Bronchial epithelial cell (primary cell): ENCODE data around the gene DMRT1. TPM values are rescaled to one million over a fixed set of nuclear protein-coding genes. Genes with fewer than 3 reads are reported as not detected.
A peak's percentile ranks its signal among the peaks of the same experiment; 100 is the strongest.

ENCODE experiments used
- DNase-seq: peaks from one replicate; pipeline ENCODE4 v3.0.0-alpha.2; 2010; ENCODE audit warnings: low read depth
- FAIRE-seq: peaks from 2 replicates; lab custom pipeline; 2011; peaks lifted over from hg19 to GRCh38; lab: Jason Lieb, UNC
- H3K27me3 ChIP-seq: 2 replicates; pipeline ENCODE4 v1.5.1; 2011; ENCODE audit warnings: low read length; ENCODE audit not compliant: control insufficient read depth, insufficient read depth
- H3K36me3 ChIP-seq: 2 replicates; pipeline ENCODE4 v1.5.1; 2011; ENCODE audit warnings: low read length; ENCODE audit not compliant: control insufficient read depth, insufficient read depth
- H3K4me3 ChIP-seq: 2 replicates; pipeline ENCODE4 v1.5.1; 2011; ENCODE audit warnings: mild to moderate bottlenecking, low read depth, low read length, control low read depth
- total RNA-seq: library from RNA; depleted of rRNA; stranded (reverse); fragments of >200 nt; gene quantifications from 2 replicates; pipeline ENCODE4 v1.2.1, GENCODE V29; 2014
- TF ChIP-seq, protein P1 (sequence below): IDR thresholded peaks from 2 replicates; pipeline ENCODE4 v1.5.1; 2011; ENCODE audit warnings: mild to moderate bottlenecking, moderate library complexity, low read length, control low read depth, inconsistent platforms; ENCODE audit not compliant: insufficient read depth, severe bottlenecking

The DMRT1 gene
- total RNA-seq, 1 donor from 2014 or later: not detected

DNA sequence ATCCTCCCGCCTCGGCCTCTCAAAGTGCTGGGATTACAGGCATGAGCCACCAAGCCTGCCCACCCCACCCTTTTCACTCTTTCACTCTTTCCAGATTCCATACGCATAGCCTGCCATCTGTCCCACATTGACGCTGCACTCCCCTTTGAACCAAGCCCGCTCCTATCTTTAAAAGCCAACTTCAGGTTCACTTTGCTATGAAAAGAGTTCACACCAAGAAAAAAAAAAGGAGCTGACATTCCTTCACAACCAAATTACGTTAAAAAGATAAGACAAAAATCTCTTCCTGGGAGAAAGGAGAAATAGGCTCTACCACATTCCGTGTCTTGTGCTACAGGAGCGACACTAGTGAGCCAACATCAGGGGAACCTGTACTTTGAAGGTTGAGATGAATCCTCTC lies 41.5 kb downstream of the DMRT1 start:
- TF ChIP-seq, protein P1, sequence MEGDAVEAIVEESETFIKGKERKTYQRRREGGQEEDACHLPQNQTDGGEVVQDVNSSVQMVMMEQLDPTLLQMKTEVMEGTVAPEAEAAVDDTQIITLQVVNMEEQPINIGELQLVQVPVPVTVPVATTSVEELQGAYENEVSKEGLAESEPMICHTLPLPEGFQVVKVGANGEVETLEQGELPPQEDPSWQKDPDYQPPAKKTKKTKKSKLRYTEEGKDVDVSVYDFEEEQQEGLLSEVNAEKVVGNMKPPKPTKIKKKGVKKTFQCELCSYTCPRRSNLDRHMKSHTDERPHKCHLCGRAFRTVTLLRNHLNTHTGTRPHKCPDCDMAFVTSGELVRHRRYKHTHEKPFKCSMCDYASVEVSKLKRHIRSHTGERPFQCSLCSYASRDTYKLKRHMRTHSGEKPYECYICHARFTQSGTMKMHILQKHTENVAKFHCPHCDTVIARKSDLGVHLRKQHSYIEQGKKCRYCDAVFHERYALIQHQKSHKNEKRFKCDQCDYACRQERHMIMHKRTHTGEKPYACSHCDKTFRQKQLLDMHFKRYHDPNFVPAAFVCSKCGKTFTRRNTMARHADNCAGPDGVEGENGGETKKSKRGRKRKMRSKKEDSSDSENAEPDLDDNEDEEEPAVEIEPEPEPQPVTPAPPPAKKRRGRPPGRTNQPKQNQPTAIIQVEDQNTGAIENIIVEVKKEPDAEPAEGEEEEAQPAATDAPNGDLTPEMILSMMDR: no peak
- no peak overlapping the region for H3K4me3 ChIP-seq
- FAIRE-seq: no peak

DNA sequence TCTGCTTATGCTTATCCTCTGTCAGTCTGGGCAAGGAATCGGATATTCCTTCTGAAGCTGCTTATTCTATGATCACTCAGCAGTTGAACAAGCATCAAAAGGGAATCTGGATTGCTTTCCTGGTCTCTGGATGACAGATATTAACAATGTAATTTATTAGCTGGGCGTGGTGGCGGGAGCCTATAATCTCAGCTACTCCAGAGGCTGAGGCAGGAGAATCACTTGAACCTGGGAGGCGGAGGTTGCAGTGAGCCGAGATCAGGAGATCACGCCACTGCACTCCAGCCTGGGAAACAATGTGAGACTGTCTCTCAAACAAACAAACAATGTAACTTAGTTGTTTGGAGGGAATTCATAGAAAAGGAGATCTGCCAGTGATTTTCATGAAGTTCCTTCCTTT lies 45.4 kb downstream of the DMRT1 start:
- FAIRE-seq: no peak
- DNase-seq: no peak

More for the DNA sequence above, 41.5 kb downstream of the DMRT1 start:
- no peaks in the 10 kb centered on the region for H3K27me3 ChIP-seq
- no peaks in the 10 kb centered on the region for H3K36me3 ChIP-seq
- DNase-seq: no peak

DNA sequence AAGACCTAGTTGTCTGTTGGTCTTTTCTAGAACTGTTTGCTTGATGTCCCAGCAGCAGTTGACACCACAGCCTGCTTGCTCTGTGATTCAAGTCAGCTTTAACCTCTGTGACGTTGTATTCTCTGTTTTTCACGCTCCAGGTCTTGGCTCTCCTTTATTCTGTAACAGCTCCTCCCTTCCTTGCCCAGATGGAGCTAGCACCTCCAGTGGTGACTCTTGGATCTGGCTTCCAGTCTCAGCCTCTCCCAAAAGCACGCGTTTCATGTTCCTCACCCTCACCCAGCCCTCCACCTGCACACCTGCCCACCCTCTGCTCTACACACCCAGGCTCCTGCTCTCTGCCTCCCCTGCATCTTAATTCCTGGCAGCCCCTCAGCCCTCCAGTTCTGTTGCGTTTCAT lies 50.6 kb downstream of the DMRT1 start:
- Histone ChIP-seq H3K36me3 (no peaks in the 10 kb centered on the region), H3K27me3 (no peaks in the 10 kb centered on the region), H3K4me3 (no peak overlapping the region)
- DNase-seq (no peak), FAIRE-seq (peak; percentile 93)
- TF ChIP-seq, protein P1: peak; percentile 19

More for the DNA sequence above, 45.4 kb downstream of the DMRT1 start:
- H3K36me3 ChIP-seq: no peaks in the 10 kb centered on the region
- H3K4me3 ChIP-seq: no peak overlapping the region
- TF ChIP-seq, protein P1: no peak
- no peaks in the 10 kb centered on the region for H3K27me3 ChIP-seq

DNA sequence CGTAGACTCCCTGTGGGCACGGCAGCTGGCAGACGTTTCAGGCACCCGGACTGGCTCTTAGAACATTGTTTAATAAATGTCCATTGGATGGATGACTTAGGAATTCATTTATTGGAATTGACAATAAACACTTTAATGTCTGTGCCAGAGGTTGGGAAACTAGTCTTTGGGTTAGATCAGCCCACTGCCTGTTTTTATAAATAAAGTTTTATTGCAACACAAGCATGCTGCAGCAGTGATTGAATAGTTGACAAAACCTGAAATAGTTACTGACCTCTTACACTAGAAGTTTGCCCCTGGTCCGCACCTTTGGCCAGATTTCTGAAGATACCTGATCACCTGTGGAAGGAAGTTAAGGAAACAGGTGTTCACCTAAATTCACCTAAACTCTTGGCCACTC lies 51.6 kb downstream of the DMRT1 start:
- Histone ChIP-seq H3K27me3 (no peaks in the 10 kb centered on the region), H3K4me3 (no peak overlapping the region), H3K36me3 (no peaks in the 10 kb centered on the region)
- TF ChIP-seq, protein P1: no peak
- no peak for FAIRE-seq
- DNase-seq: no peak

DNA sequence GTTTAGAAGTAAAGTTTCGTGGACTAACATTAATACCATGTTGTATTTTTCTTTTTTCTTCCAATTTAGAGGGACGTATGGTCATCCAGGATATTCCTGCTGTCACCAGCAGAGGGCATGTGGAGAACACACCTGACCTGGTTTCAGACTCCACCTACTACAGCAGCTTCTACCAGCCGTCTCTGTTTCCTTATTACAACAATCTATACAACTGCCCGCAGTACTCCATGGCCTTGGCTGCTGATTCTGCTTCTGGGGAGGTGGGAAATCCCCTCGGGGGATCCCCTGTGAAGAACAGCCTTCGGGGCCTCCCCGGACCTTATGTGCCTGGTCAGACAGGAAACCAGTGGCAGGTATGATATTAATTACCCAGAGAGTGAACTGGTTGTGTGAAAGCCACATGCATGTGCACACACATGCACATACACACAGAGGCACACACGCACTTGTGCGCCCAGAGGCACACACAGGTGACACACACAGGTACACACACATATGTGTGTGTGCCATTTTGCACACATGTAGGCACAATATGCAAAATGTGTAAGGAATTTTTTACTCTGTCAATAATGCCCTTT lies 52.4 kb downstream of the DMRT1 start:
- no peaks in the 10 kb centered on the region for H3K27me3 ChIP-seq
- FAIRE-seq: peak; percentile 60
- no peak overlapping the region for H3K4me3 ChIP-seq
- TF ChIP-seq, protein P1: peak; percentile 78
- no peaks in the 10 kb centered on the region for H3K36me3 ChIP-seq
- peak; percentile 69 for DNase-seq
